NCI-H69 (cell line): Measurements from ENCODE around the gene OR6C68.
"Not testable (repeated sequence)": the region's sequence is repeated elsewhere in the genome, so short reads cannot be mapped to it uniquely, and the experiment has no call there.

Experiments
- DNase-seq: peaks from one replicate; lab custom pipeline; 2025; lab: John Stamatoyannopoulos, UW

OR6C68 gene

DNA sequence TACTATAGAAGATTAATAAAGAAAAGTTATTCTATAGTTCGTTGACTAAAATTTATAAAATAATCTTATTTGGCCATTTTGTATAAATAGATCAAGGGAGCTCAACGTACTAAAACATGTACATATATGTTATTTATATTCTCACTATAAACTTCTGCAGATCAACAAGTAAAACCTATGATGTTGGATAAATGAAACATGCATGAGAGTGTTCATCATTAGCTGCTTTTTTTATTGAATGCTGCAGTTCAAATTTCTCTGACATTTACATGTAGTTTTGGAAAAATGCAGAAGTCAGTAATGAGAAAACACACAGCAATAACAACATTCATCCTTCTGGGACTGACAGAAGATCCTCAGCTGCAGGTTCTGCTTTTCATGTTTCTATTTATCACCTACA lies at the start of gene OR6C68:
TSS of gene OR6C68 (plus strand) at position 301 of the 400 bp plus-strand sequence. CDS start at position 301, 0 bp downstream.
- DNase-seq: no peak

DNA sequence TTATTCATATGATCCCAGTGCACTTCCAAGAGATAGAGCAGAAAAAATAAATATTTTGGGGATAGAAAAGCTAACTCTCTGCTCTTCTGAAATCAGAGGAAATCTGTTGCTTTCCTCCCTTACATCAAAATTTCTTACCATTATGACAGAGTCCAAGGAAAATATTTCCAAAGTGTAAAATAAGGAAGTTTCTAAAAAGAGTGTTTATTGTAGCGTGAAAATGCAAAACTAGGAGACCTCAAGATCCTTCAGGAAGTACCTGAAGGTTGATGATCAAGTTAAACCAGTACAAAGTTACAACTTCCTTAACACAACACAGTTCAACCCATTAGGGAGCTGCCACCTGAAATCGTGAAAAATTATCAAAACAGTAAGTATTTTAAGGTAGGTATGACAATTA lies 48.4 kb upstream of the OR6C68 start, which contains the start of gene OR6C2:
TSS of gene OR6C2 (plus strand) at position 301 of the 400 bp plus-strand sequence. CDS start 8,138 bp downstream, outside the sequence.
- no peak for DNase-seq

DNA sequence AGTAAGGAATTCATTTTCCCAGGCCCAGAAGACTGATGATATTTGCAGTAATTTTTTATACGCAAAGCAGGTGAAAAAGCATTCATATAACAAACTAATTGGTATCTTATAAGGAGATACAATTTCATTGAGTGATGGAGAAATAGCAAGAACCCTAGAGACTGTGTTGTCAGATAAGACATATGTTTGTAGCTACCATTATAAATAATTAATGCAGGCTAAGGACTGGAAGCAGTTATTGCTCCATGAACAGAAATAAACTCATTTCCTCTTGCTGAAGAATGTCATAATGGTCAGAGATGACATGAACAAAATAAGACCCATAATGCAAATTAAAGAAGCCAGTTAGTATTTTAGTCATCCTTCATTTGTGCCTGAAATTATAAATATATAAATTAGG lies 46.8 kb upstream of the OR6C68 start:
- no peak for DNase-seq

DNA sequence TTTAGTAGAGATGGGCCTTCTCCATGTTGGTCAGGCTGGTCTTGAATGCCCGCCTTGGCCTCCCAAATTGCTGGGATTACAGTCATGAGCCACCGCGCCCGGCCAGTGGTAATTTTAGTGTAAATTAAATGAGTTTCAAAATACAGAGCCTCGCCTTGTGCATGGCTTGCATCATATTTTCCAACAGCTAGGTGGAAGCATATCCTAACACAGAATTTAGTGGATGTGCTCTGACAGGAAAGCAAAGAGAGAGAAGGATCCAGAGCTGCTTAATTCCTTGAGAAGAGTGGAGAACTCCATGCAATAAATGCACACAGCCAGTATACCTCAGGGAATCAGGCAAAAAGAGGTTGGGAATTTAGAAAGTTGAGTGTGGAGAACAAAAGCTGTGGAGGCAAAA lies 45.9 kb upstream of the OR6C68 start:
- no peak for DNase-seq

DNA sequence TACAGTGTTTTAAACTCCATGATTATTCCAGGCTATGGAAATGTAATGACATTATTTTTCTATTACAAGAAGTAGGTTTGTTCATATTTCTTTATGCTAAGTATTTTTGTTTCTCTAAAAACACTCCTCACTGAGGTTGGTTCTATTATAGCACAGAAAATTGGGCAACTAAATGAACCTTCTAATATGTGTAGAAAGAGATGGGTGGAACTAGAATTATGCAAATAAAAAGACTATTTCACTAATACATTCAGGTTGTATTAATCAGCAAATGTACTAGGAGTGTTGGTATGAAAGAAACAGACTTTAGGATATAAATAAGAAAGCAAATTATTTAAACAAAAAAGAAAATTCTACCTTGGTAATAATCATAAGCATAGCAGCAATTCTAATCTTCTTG lies 43.4 kb upstream of the OR6C68 start:
- no peak for DNase-seq

DNA sequence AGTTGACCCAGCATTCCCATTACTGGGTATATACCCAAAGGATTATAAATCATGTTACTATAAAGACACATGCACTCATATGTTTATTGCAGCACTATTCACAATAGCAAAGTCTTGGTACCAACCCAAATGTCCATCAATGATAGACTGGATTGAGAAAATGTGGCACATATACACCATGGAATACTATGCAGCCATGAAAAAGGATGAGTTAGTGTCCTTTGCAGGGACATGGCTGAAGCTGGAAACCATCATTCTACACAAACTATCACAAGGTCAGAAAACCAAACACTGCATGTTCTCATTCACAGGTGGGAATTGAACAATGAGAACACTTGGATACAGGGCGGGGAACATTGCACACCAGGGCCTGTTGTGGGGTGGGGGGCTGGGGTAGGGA lies 27.3 kb upstream of the OR6C68 start:
- DNase-seq: not testable (repeated sequence)

GRCh38 chr12:55467836-55468235 lies 24.3 kb upstream of the OR6C68 start:
- no peak for DNase-seq

GRCh38 chr12:55469291-55469690 lies 22.9 kb upstream of the OR6C68 start:
- no peak for DNase-seq

DNA sequence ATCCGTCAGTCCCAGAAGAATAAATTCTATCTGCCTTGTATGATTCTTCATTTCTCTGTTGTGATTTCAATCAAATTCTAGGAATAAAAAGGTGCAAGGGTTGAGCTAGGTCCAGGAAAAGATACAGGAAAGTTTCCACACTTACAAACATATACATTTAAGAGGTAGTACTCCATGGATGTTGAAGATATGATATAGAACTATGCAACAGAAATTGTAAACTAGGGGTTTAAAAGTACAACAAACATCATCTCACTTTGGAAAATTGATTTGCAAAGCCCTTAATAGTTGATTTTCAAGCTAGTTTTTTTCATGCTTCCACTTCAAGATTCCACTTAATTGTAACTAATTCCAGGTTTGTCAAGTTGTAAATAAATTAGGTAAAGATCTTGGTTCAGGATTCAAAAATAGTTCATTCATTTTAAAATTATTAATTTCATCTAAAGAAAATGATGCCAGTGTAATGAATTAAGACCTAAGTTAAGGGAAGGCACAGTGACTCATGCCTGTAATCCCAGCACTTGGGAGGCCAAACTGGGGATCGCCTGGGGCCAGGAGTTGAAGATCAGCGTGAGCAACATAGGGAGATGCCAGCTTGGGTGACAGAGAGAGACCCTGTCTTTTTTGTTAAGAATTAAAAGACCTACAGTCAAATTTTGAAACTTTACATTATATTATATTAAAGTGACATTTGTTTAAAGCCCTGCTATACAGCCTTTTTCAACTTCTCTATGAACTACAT lies 21.9 kb upstream of the OR6C68 start, which contains the start of gene OR6C70:
TSS of gene OR6C70 (minus strand) at position 51 of the 742 bp plus-strand sequence. CDS start at position 51, 0 bp downstream.
- DNase-seq: no peak

GRCh38 chr12:55472264-55472663 lies 19.9 kb upstream of the OR6C68 start:
- no peak for DNase-seq

DNA sequence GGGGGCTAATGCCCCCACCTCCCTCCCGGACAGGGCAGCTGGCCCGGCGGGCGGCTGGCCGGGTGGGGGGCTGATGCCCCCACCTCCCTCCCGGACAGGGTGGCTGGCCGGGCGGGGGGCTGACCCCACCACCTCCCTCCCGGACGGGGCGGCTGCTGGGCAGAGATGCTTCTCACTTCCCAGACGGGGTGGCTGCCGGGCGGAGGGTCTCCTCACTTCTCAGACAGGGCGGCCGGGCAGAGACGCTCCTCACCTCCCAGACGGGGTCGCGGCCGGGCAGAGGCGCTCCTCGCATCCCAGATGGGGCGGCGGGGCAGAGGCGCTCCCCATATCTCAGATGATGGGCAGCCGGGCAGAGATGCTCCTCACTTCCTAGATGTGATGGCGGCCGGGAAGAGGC lies 13.0 kb upstream of the OR6C68 start:
- not testable (repeated sequence) for DNase-seq

DNA sequence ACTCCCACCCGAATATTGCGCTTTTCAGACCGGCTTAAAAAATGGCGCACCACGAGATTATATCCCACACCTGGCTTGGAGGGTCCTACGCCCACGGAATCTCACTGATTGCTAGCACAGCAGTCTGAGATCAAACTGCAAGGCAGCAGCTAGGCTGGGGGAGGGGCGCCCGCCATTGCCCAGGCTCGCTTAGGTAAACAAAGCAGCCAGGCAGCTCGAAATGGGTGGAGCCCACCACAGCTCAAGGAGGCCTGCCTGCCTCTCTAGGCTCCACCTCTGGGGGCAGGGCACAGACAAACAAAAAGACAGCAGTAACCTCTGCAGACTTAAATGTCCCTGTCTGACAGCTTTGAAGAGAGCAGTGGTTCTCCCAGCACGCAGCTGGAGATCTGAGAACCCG lies 7.9 kb upstream of the OR6C68 start:
- not testable (repeated sequence) for DNase-seq

DNA sequence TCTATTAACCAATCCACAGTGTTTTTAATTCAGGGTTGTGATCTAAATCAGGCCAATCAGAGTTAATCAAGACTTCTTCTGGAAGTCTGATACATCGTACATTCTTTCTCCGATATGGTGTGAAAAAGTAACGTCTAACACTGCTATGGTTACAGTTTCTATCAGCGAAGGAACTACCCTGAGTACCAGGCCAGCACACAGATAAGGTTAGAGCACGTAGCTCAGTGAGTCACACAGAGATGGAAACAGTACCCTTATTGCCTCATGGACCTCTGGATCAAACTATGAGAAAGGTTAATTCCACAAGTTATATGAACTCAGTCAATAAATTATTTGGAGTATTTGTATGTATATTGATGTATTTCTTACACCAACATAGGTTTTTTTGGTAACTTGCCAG lies 3.3 kb downstream of the OR6C68 start:
- DNase-seq: no peak

GRCh38 chr12:55499231-55499630 lies 7.1 kb downstream of the OR6C68 start:
- no peak for DNase-seq

- DNase-seq: no peak
Measured at GRCh38 chr12:55499810-55500252, 7.7 kb downstream of the OR6C68 start.

GRCh38 chr12:55501601-55502000 lies 9.4 kb downstream of the OR6C68 start:
- no peak for DNase-seq

DNA sequence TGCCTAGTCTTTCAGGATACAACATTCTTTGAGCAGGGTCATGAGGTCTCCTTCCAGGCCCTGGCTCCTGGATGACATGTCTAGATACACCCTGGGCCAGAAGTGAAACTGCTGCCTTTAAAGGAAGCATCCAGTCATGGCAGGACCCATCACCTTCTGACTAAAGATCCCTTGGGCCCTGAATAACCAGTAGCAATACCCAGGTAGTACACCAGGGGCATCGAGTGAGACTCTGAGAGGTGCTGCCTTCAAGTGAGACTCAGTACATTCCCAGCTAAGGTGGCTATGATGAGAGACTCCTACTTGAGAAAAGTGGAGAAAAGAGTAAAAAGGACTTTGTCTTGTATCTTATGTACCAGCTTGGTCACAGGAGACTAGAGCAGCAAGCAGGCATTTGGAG lies 23.5 kb downstream of the OR6C68 start:
- DNase-seq: no peak

- DNase-seq: no peak
Measured at GRCh38 chr12:55516391-55516790, 24.2 kb downstream of the OR6C68 start.
